Mesenchymal stem cell (in vitro differentiated cells and primary cell): ENCODE results near the gene POLR2I.
A peak's percentile ranks its signal among the peaks of the same experiment; 100 is the strongest.

ENCODE experiments used
- DNase-seq: peaks from one replicate; pipeline ENCODE4 v3.0.0-alpha.2; 2013
- H2AFZ ChIP-seq: one replicate; pipeline ENCODE4 v1.6.1; 2013; ENCODE audit warnings: low read depth, mild to moderate bottlenecking, control low read depth, inconsistent platforms, low read length, moderate library complexity
- H2AK5ac ChIP-seq: 2 replicates; pipeline ENCODE4 v1.6.1; 2013; ENCODE audit warnings: low read length, moderate library complexity, mild to moderate bottlenecking, inconsistent platforms; ENCODE audit not compliant: severe bottlenecking
- H2BK120ac ChIP-seq: one replicate; pipeline ENCODE4 v1.6.1; 2013; ENCODE audit warnings: low read depth, mild to moderate bottlenecking, inconsistent platforms, low read length, moderate library complexity
- H2BK12ac ChIP-seq, 2 experiments: one replicate each; pipeline ENCODE4 v1.6.1; 2013; ENCODE audit warnings: inconsistent platforms in 2 of 2, low read length in 2 of 2, mild to moderate bottlenecking in 2 of 2, moderate library complexity in 2 of 2, control low read depth in 1 of 2
- H2BK15ac ChIP-seq: one replicate; pipeline ENCODE4 v1.6.1; 2013; ENCODE audit warnings: mild to moderate bottlenecking, low read depth, inconsistent platforms; ENCODE audit not compliant: poor library complexity, severe bottlenecking
- H2BK5ac ChIP-seq: 2 replicates; pipeline ENCODE4 v1.6.1; 2013; ENCODE audit warnings: low read depth, mild to moderate bottlenecking, low read length, control low read depth, inconsistent platforms; ENCODE audit not compliant: poor library complexity, severe bottlenecking
- H3K14ac ChIP-seq, 2 experiments: one replicate each; pipeline ENCODE4 v1.6.1; 2013; ENCODE audit warnings: inconsistent platforms in 2 of 2, low read length in 2 of 2, control low read depth in 1 of 2, mild to moderate bottlenecking in 1 of 2, moderate library complexity in 1 of 2
- H3K18ac ChIP-seq, 2 experiments: one replicate each; pipeline ENCODE4 v1.6.1; 2013; ENCODE audit warnings: inconsistent platforms in 2 of 2, low read length in 2 of 2, control low read depth in 1 of 2, low read depth in 1 of 2, mild to moderate bottlenecking in 1 of 2
- H3K23ac ChIP-seq, 2 experiments: one replicate each; pipeline ENCODE4 v1.6.1; 2013; ENCODE audit warnings: inconsistent platforms in 2 of 2, low read length in 2 of 2, mild to moderate bottlenecking in 2 of 2, moderate library complexity in 2 of 2, control low read depth in 1 of 2
- H3K27ac ChIP-seq: 2 replicates; pipeline ENCODE4 v1.5.1; 2013; ENCODE audit warnings: mild to moderate bottlenecking, moderate library complexity, low read length, control low read depth, inconsistent platforms; ENCODE audit not compliant: poor library complexity, severe bottlenecking
- H3K27me3 ChIP-seq, 2 experiments: 2 replicates each; pipeline versions ENCODE4 v1.6.1 to v1.7.0; 2013; ENCODE audit warnings: low read length in 2 of 2, mild to moderate bottlenecking in 2 of 2, moderate library complexity in 2 of 2, control low read depth in 1 of 2, inconsistent platforms in 1 of 2; ENCODE audit not compliant: control insufficient read depth in 1 of 2, insufficient read depth in 1 of 2
- H3K36me3 ChIP-seq, 2 experiments: 2 replicates each; pipeline versions ENCODE4 v1.6.1 to v1.7.0; 2013; ENCODE audit warnings: low read length in 2 of 2, control low read depth in 1 of 2, inconsistent platforms in 1 of 2, low read depth in 1 of 2, mild to moderate bottlenecking in 1 of 2; ENCODE audit not compliant: insufficient read depth in 2 of 2, control insufficient read depth in 1 of 2
- H3K4ac ChIP-seq, 2 experiments: one replicate each; pipeline ENCODE4 v1.6.1; 2013; ENCODE audit warnings: inconsistent platforms in 2 of 2, low read length in 2 of 2, mild to moderate bottlenecking in 2 of 2, moderate library complexity in 2 of 2, control low read depth in 1 of 2, low read depth in 1 of 2
- H3K4me1 ChIP-seq: 2 replicates; pipeline ENCODE4 v1.6.1; 2013; ENCODE audit warnings: low read depth, low read length, control low read depth; ENCODE audit not compliant: control insufficient read depth, insufficient read depth
- H3K4me2 ChIP-seq: 2 replicates; pipeline ENCODE4 v1.6.1; 2013; ENCODE audit warnings: low read length, mild to moderate bottlenecking, inconsistent platforms; ENCODE audit not compliant: poor library complexity, severe bottlenecking
- H3K4me3 ChIP-seq, 2 experiments: 2 replicates each; pipeline versions ENCODE4 v1.5.1 to v1.7.0; 2013; ENCODE audit warnings: low read length in 2 of 2, mild to moderate bottlenecking in 2 of 2, control low read depth in 1 of 2, low read depth in 1 of 2; ENCODE audit not compliant: insufficient read depth in 1 of 2
- H3K79me1 ChIP-seq: replicated peaks from 2 replicates; pipeline ENCODE4 v1.6.1; 2013; ENCODE audit warnings: mild to moderate bottlenecking, control low read depth, low read length, inconsistent platforms; ENCODE audit not compliant: poor library complexity, severe bottlenecking
- H3K9ac ChIP-seq: 2 replicates; pipeline ENCODE4 v1.7.0; 2013; ENCODE audit warnings: mild to moderate bottlenecking, low read length, moderate library complexity
- H3K9me3 ChIP-seq: 2 replicates; pipeline ENCODE4 v1.7.0; 2013; ENCODE audit warnings: mild to moderate bottlenecking, low read length; ENCODE audit not compliant: control insufficient read depth
- H4K8ac ChIP-seq: one replicate; pipeline ENCODE4 v1.6.1; 2013; ENCODE audit warnings: inconsistent platforms, mild to moderate bottlenecking, low read length, moderate library complexity
- H4K91ac ChIP-seq: one replicate; pipeline ENCODE4 v1.6.1; 2013; ENCODE audit warnings: mild to moderate bottlenecking, low read length, inconsistent platforms
- WGBS: methylation state at CpG from one replicate; pipeline ENCODE4 v1.1.7; 2013; ENCODE audit warnings: mixed read lengths; 5-methylcytosine and 5-hydroxymethylcytosine counted together

The POLR2I gene

DNA sequence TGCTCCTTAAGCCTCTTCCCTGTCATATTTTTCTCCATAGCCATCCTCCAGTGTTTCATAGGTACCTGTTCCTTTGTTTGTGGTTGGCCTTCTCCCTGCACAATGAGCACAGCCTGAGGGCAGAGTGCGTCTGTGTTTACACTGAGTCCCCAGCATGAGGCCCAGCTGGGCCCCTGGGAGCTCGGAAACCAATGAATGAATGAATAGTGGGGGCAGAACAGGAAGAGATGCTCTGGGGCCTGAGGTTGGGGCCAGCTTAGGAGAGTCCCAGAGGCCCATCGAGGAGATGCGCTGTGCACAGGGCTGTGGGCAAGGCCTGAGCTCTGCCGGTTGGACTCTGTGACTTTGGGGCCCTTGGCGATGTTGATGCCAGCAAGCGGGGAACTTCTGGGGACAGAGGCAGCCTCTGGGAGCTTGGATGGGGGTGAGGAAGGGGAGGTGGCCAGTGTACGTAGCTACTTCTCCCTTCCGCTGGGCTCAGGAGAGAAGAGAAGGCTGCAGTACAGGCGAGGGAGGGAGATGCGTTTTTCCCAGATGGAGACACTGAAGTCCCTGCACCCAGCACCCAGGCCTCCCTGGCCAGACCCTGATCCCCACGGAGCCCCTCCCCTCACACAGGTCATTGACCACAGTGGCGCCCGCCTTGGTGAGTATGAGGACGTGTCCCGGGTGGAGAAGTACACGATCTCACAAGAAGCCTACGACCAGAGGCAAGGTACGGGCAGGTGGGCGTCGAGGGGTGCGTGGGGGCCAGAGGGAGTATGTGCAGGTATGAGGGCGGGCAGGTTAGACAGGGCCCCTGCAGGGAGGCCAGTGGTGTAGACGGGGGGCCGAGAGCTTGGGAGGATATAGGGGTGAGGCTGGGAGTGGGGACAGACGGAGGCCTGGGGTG, 5.7 kb upstream of the POLR2I start:
- H3K27me3 ChIP-seq, result no peaks in the 10 kb centered on the region
- no peak overlapping the region for H3K4me3 ChIP-seq
- no peak overlapping the region for H2BK15ac ChIP-seq
- no peak overlapping the region for H2AFZ ChIP-seq
- no peak overlapping the region for H3K23ac ChIP-seq
- 87% methylated on average over 22 of the region's 26 CpGs for WGBS
- H2BK120ac ChIP-seq, result no peak overlapping the region
- peak overlapping the region; percentile 48 for H3K9ac ChIP-seq
- peak overlapping the region in 1 of 2 experiments; percentile 43 for H2BK12ac ChIP-seq
- peak overlapping the region in 1 of 2 experiments; percentile 18 for H3K14ac ChIP-seq
- no peaks in the 10 kb centered on the region for H3K9me3 ChIP-seq
- H3K36me3 ChIP-seq, result peaks cover 71 to 74% of the 10 kb centered on the region in 2 experiments
- no peak overlapping the region for H2AK5ac ChIP-seq
- no peak for DNase-seq
- H3K4me1 ChIP-seq, result peaks cover 16% of the 10 kb centered on the region
- no peak overlapping the region for H3K4me2 ChIP-seq
- H3K18ac ChIP-seq, result no peak overlapping the region
- H4K91ac ChIP-seq, result peak overlapping the region; percentile 12
- peaks cover 45% of the 10 kb centered on the region for H3K79me1 ChIP-seq
- no peak overlapping the region for H3K4ac ChIP-seq
- H3K27ac ChIP-seq, result no peak overlapping the region
- H2BK5ac ChIP-seq, result no peak overlapping the region
- no peak overlapping the region for H4K8ac ChIP-seq

DNA sequence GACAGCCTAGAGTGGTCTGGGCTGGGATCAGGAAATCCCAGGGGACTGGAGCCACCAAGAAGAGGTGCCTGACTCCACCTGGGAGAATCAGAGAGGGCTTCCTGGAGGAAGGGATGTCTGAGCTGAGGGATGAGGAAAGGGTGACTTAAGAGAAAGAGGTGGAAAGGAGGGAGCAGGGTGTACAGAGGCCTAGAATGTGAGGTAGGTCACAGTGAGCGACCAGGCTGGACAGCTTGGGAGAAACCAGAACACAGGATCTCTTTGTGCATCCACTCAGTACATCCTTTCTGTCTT, 1.6 kb upstream of the POLR2I start:
- Histone ChIP-seq H3K9ac (peak overlapping the region; percentile 85), H2BK5ac (no peak overlapping the region), H3K4ac (peak overlapping the region in 1 of 2 experiments; percentile 77), H2BK120ac (peak overlapping the region; percentile 21), H3K4me1 (peaks cover 25% of the 10 kb centered on the region), H3K14ac (no peak overlapping the region), H3K4me3 (peak overlapping the region in 1 of 2 experiments; percentile 99), H3K79me1 (peaks cover 49% of the 10 kb centered on the region), H3K23ac (no peak overlapping the region), H3K9me3 (no peaks in the 10 kb centered on the region), H4K8ac (peak overlapping the region; percentile 5), H2AFZ (no peak overlapping the region), H2BK12ac (peak overlapping the region in 1 of 2 experiments; percentile 65), H2AK5ac (no peak overlapping the region), H3K36me3 (peaks cover 51 to 56% of the 10 kb centered on the region in 2 experiments), H4K91ac (no peak overlapping the region), H3K4me2 (peak overlapping the region; percentile 80), H3K18ac (no peak overlapping the region), H3K27ac (no peak overlapping the region), H3K27me3 (no peaks in the 10 kb centered on the region), H2BK15ac (no peak overlapping the region)
- DNase-seq, result no peak
- 86% methylated on average over 1 of the region's 1 CpG for WGBS

DNA sequence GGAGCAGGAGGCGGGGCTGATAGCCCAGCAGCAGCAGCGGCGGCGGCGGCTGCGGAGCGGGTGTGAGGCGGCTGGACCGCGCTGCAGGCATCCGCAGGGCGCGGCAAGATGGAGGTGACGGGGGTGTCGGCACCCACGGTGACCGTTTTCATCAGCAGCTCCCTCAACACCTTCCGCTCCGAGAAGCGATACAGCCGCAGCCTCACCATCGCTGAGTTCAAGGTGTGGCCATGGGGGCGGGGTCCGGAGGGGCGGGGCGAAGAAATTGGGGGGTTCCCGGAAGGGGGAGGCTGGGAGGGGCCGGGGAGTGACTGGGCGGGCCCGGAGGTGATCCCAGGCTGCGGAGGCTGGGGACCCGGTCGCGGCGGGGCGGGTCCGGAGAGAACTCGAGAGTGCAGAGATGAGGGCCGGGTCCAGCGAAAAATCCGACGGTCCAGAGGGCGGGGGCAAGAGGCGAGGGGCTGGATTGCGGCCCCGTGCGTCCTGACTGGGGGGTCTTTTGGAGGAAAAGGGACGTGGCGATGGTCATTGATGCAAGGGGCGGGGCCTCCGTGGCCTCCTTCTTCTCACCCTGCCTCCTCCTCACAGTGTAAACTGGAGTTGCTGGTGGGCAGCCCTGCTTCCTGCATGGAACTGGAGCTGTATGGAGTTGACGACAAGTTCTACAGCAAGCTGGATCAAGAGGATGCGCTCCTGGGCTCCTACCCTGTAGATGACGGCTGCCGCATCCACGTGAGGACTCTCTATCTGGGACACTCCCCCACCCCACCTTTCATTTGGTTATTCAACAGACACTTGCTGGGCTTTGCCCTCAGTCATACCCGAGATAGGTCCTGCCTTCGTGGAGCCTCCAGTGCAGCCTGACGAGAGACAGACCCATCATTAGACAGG, 1.0 kb upstream of the POLR2I start, which contains the start of gene TBCB:
TSS of gene TBCB (plus strand) at position 16 of the 891 bp plus-strand sequence. CDS start at position 109, 93 bp downstream.
- Histone ChIP-seq H3K27ac (peak within 1 kb of the TSS; percentile 89), H2AFZ (peak within 1 kb of the TSS; percentile 90), H3K36me3 (peaks cover 50 to 59% of the 10 kb centered on the region in 2 experiments), H3K4me2 (peak within 1 kb of the TSS; percentile 80), H3K4me1 (peaks cover 24% of the 10 kb centered on the region), H3K9me3 (no peaks in the 10 kb centered on the region), H3K23ac (peak within 1 kb of the TSS in 1 of 2 experiments; percentile 57), H3K18ac (peak within 1 kb of the TSS; percentile 23 to 93), H2BK15ac (peak within 1 kb of the TSS; percentile 60), H3K79me1 (peaks cover 43% of the 10 kb centered on the region), H2BK120ac (peak within 1 kb of the TSS; percentile 42), H3K14ac (peak within 1 kb of the TSS in 1 of 2 experiments; percentile 90), H3K9ac (peak within 1 kb of the TSS; percentile 95), H4K8ac (peak within 1 kb of the TSS; percentile 84), H2BK12ac (peak within 1 kb of the TSS; percentile 34 to 65), H3K27me3 (no peaks in the 10 kb centered on the region), H3K4me3 (peak within 1 kb of the TSS; percentile 83 to 99), H3K4ac (peak within 1 kb of the TSS; percentile 77 to 86), H2AK5ac (no peak within 1 kb of the TSS), H4K91ac (peak within 1 kb of the TSS; percentile 95), H2BK5ac (peak within 1 kb of the TSS; percentile 53)
- WGBS, result 7% methylated on average over 35 of the region's 59 CpGs
- DNase-seq, result peak; percentile 57
